ENCODE data around the gene MRPL18. TPM values are rescaled to one million over a fixed set of nuclear protein-coding genes. Genes with fewer than 3 reads are reported as not detected.
"Not testable (repeated sequence)": the region's sequence is repeated elsewhere in the genome, so short reads cannot be mapped to it uniquely, and the experiment has no call there.

Gene MRPL18
- total RNA-seq, result 10 to 100 TPM; 62.3 to 66.0 TPM

DNA sequence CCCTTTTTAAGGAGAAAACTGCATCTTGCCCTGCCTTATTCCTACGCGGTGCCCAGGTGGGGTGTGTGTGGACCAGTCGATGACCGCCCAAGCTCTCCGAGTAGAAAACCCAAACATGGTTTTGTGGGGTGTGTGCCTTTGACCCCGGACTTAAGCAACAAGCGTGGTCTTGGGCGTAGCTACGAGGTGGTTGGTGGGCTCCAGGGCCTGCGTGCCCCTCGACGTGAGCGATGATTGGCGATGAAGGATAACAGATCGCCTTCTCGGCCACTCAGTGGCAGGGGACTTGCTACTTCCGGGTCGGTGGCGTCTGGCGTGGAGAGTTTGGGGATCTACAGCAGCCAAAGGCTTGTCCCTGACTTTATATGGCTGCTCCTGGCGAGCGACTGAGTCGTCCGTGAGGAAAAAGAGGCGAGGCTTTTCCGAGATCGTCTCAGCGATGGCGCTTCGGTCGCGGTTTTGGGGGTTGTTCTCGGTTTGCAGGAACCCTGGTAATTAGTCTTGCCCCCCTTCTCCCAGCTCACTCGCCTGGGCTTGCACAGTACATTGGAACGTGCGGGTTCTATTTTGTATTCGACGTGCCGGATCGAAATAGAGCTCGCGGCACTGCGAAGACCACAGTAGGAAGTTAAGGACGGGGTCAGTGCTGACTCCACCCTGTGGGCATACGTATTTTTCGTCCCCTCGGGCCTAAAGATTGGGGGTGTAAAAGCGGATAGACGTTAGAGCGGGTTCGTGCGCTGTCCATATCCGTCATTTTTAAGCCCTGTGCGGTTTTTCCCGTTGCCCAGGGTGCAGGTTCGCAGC lies at the start of gene MRPL18:
MRPL18 (plus strand) TSS at position 319 of the 807 bp plus-strand sequence; CDS start at position 440, 121 bp downstream.
- Histone ChIP-seq H3K27me3 (no peaks in the 10 kb centered on the region), H3K36me3 (peaks cover 38% of the 10 kb centered on the region), H3K4me1 (peaks cover 0 to 48% of the 10 kb centered on the region in 2 donors), H3K4me3 (peak within 1 kb of the TSS; percentile 92 to 99), H3K27ac (peak within 1 kb of the TSS; percentile 99), H3K9me3 (no peaks in the 10 kb centered on the region)
- peak; percentile 98 for DNase-seq (ENCODE audit: low spot score)
- TF ChIP-seq, protein P1, sequence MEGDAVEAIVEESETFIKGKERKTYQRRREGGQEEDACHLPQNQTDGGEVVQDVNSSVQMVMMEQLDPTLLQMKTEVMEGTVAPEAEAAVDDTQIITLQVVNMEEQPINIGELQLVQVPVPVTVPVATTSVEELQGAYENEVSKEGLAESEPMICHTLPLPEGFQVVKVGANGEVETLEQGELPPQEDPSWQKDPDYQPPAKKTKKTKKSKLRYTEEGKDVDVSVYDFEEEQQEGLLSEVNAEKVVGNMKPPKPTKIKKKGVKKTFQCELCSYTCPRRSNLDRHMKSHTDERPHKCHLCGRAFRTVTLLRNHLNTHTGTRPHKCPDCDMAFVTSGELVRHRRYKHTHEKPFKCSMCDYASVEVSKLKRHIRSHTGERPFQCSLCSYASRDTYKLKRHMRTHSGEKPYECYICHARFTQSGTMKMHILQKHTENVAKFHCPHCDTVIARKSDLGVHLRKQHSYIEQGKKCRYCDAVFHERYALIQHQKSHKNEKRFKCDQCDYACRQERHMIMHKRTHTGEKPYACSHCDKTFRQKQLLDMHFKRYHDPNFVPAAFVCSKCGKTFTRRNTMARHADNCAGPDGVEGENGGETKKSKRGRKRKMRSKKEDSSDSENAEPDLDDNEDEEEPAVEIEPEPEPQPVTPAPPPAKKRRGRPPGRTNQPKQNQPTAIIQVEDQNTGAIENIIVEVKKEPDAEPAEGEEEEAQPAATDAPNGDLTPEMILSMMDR (IDR thresholded peaks at IDR 0.05), result no peak

DNA sequence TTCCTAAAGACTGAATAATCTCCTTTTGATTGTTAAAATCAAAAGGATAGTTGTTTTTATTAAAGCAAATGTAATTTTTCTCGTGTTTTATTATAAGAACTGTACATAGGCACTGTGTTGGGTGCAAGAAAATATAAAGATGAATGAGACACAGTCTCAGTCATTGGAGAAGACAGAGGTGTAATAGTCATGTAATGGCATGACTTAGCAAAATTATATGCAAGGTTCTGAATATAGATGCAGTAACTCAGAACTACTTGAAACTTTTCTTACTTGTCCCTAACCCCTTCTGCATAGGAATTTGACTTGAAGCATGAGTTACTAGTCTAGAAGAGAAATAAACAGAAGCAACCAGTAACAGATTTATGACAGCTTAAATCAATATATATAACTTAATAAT lies 48.1 kb upstream of the MRPL18 start:
- TF ChIP-seq, protein P1 (IDR thresholded peaks at IDR 0.05), result no peak
- Histone ChIP-seq H3K4me3 (no peak overlapping the region), H3K4me1 (peaks cover 0 to 5% of the 10 kb centered on the region in 2 donors), H3K27ac (no peak overlapping the region), H3K36me3 (peaks cover 87% of the 10 kb centered on the region), H3K9me3 (no peaks in the 10 kb centered on the region), H3K27me3 (no peaks in the 10 kb centered on the region)
- DNase-seq (ENCODE audit: low spot score), result no peak

DNA sequence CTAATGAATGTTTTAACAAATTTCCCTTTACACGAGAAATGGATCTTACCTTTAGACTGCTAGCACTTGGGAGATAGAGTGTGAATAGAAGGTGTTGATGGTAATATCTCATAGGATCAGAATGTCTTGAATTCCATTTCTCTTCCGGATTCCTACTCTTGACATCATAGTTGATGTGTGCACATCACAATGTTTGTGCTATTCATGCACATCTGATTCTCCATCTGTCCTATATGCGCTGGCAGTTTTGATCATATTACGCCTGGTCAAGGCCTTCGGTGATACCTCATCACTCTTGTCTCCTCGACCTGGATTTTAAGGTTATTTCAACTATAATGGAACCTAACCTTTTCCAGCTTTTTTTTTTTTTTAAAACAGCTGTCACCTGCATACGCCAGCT lies 45.2 kb upstream of the MRPL18 start:
- Histone ChIP-seq H3K4me3 (no peak overlapping the region), H3K27ac (no peak overlapping the region), H3K27me3 (no peaks in the 10 kb centered on the region), H3K4me1 (no peaks in the 10 kb centered on the region), H3K36me3 (peaks cover 98% of the 10 kb centered on the region), H3K9me3 (no peaks in the 10 kb centered on the region)
- TF ChIP-seq, protein P1 (IDR thresholded peaks at IDR 0.05), result no peak
- no peak for DNase-seq (ENCODE audit: low spot score)

GRCh38 chr6:159746759-159747158 lies 43.5 kb upstream of the MRPL18 start:
- Histone ChIP-seq H3K36me3 (peaks cover 89% of the 10 kb centered on the region), H3K27me3 (no peaks in the 10 kb centered on the region), H3K27ac (peak overlapping the region in 1 of 2 donors; percentile 18), H3K9me3 (no peaks in the 10 kb centered on the region), H3K4me1 (no peaks in the 10 kb centered on the region), H3K4me3 (no peak overlapping the region)
- TF ChIP-seq, protein P1 (IDR thresholded peaks at IDR 0.05), result no peak
- DNase-seq (ENCODE audit: low spot score), result no peak

GRCh38 chr6:159748127-159748526 lies 42.1 kb upstream of the MRPL18 start:
- peaks cover 87% of the 10 kb centered on the region for H3K36me3 ChIP-seq
- DNase-seq (ENCODE audit: low spot score); H3K9me3 ChIP-seq; H3K4me1 ChIP-seq; H3K4me3 ChIP-seq; H3K27ac ChIP-seq; H3K27me3 ChIP-seq: not testable (repeated sequence)

DNA sequence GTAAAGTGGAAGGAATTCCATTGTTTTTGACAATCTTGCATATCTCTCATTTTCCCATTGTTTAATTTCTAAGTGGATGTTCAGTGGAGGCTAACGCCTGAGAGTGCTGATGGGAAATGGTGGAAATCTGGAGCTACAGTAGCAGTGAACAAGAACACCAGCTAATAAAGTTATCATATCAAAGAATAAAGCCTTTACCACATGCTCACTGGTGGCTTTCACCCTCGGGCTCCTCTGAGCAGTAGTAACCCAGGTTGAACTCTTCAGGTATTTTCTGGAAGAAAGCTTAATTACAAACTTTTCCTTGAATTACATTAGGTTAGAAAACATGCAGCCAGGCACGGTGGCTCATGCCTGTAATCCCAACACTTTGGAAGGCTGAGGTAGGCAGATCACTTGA lies 38.8 kb upstream of the MRPL18 start:
- TF ChIP-seq, protein P1 (IDR thresholded peaks at IDR 0.05), result no peak
- Histone ChIP-seq H3K9me3 (no peaks in the 10 kb centered on the region), H3K27ac (no peak overlapping the region), H3K27me3 (no peaks in the 10 kb centered on the region), H3K4me1 (no peaks in the 10 kb centered on the region), H3K4me3 (no peak overlapping the region), H3K36me3 (peaks cover 79% of the 10 kb centered on the region)
- DNase-seq (ENCODE audit: low spot score), result no peak
